Vagina (tissue), 2 donors: ENCODE data around the gene PSMB7. TPM values are rescaled to one million over a fixed set of nuclear protein-coding genes. Genes with fewer than 3 reads are reported as not detected.

Experiments
- DNase-seq, 2 donors: peaks; one replicate each; pipeline ENCODE4 v3.0.0-alpha.2; 2017; ENCODE audit errors: extremely low spot score in 2 of 2
- H3K27ac ChIP-seq: fragments of 200-600 bp; sonication (generic); one replicate; pipeline ENCODE4 v1.5.1; 2019
- H3K27me3 ChIP-seq: fragments of 200-600 bp; sonication (generic); one replicate; pipeline ENCODE4 v1.5.1; 2019
- H3K36me3 ChIP-seq, 2 donors: fragments of 200-600 bp; sonication (generic); one replicate each; pipeline ENCODE4 v1.5.1; 2017 to 2019
- H3K4me1 ChIP-seq: fragments of 200-600 bp; sonication (generic); one replicate; pipeline ENCODE4 v1.5.1; 2019
- H3K4me3 ChIP-seq, 2 donors: fragments of 200-600 bp; sonication (generic); 1 replicate in 1 of 2; 2 replicates in 1 of 2; pipeline ENCODE4 v1.5.1; 2016 to 2019
- H3K9me3 ChIP-seq: fragments of 200-600 bp; sonication (generic); one replicate; pipeline ENCODE4 v1.5.1; 2019
- POLR2A ChIP-seq, 2 donors: fragments of 450-650 bp; IDR thresholded peaks; one replicate each; pipeline ENCODE4 v1.6.1; 2017; ENCODE audit warnings: antibody characterized with exemption in 2 of 2, mild to moderate bottlenecking in 2 of 2, moderate library complexity in 2 of 2
- POLR2AphosphoS5 ChIP-seq, 2 donors: sonication (generic); formaldehyde crosslinking; IDR thresholded peaks; one replicate each; pipeline ENCODE4 v1.9.0; 2017; ENCODE audit warnings: antibody characterized with exemption in 2 of 2, mild to moderate bottlenecking in 2 of 2, low read depth in 1 of 2; ENCODE audit not compliant: insufficient read depth in 1 of 2
- intact Hi-C: fragments of 100-400 bp; cut with DNase I; formaldehyde crosslinking; loops from one replicate; pipeline ENCODE4 v1.15.1; 2023
- total RNA-seq: library from RNA; depleted of rRNA; stranded (reverse); fragments of >200 nt; gene quantifications from one replicate; pipeline ENCODE4 v1.2.3, GENCODE V29; 2016
- TF ChIP-seq, protein P1 (sequence below), 3 experiments: fragments of 450-650 bp in 2 of 3; fragments of 200-600 bp in 1 of 3; sonication (generic) in 1 of 3; IDR thresholded peaks; one replicate each; pipeline ENCODE4 v1.5.1; 2017 to 2019; ENCODE audit warnings: antibody characterized with exemption in 3 of 3, mild to moderate bottlenecking in 2 of 3, moderate library complexity in 2 of 3

Gene PSMB7
- total RNA-seq, 1 donor from 2014 or later, result 121 TPM

DNA sequence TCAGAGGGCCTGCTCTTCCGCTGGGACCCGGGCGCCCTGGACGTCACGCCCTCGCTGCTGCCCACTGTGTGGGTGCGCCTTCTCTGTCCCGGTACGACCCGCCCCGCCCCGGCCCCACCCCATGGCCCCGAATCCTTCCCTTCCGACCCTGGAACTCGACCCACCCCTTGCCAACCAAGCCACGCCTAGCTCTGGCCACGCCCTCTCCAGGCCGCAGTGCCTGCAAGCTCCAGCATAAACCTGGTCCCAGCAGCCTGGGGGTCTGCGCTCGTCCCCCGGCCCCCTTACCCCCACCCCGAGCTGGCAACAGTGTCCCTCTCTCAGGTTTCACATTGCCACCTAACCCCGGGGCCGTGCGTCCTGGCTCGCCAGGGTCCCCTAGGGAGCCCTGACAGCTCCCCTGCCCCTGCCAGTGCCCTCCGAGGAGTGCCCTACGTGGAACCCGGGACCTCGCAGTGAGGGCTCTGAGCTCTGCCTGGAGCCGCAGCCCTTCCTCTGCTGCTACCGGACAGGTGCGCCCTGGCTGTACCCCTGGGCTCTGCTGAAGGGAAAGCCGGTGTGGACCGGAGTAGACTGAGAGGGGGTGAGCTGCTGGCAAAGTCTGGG lies 38.4 kb upstream of the PSMB7 start:
- Histone ChIP-seq H3K36me3 (no peaks in the 10 kb centered on the region), H3K27ac (no peak overlapping the region), H3K4me1 (peaks cover 18% of the 10 kb centered on the region), H3K4me3 (peak overlapping the region in 1 of 2 donors; percentile 5), H3K9me3 (no peaks in the 10 kb centered on the region), H3K27me3 (no peaks in the 10 kb centered on the region)
- intact Hi-C loops, result no loop called here
- DNase-seq, result no peak
- TF ChIP-seq POLR2AphosphoS5 (IDR thresholded peaks at IDR 0.05; ENCODE audit: insufficient read depth in 1 of 2, low read depth in 1 of 2) (no peak), POLR2A (IDR thresholded peaks at IDR 0.05) (no peak)
- TF ChIP-seq, protein P1, sequence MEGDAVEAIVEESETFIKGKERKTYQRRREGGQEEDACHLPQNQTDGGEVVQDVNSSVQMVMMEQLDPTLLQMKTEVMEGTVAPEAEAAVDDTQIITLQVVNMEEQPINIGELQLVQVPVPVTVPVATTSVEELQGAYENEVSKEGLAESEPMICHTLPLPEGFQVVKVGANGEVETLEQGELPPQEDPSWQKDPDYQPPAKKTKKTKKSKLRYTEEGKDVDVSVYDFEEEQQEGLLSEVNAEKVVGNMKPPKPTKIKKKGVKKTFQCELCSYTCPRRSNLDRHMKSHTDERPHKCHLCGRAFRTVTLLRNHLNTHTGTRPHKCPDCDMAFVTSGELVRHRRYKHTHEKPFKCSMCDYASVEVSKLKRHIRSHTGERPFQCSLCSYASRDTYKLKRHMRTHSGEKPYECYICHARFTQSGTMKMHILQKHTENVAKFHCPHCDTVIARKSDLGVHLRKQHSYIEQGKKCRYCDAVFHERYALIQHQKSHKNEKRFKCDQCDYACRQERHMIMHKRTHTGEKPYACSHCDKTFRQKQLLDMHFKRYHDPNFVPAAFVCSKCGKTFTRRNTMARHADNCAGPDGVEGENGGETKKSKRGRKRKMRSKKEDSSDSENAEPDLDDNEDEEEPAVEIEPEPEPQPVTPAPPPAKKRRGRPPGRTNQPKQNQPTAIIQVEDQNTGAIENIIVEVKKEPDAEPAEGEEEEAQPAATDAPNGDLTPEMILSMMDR (IDR thresholded peaks at IDR 0.05), result no peak

DNA sequence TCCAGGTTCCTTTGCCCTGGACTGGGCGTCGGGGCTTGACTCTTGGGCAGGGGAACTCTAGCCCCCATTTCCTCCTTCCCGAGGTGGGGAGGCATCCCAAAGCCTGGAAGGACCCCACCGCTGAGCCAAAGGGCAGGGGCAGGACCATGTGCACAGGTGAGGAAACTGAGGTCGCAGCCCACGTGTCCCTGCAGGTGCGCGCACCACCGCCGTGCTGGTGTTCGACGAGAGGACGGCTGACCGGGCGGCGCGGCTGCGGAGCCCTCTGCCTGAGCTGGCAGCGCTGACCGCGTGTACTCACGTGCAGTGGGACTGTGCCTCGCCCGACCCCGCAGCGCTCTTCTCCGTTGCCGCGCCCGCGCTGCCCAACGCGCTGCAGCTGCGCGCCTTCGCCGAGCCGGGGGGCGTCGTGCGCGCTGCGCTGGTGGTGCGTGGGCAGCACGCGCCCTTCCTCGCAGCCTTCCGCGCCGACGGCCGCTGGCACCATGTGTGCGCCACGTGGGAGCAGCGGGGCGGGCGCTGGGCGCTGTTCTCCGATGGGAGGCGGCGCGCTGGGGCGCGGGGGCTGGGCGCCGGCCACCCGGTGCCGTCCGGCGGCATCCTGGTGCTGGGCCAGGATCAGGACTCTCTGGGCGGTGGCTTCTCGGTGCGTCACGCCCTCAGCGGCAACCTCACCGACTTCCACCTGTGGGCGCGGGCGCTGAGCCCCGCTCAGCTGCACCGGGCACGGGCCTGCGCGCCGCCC lies 37.8 kb upstream of the PSMB7 start:
- no peak for TF ChIP-seq POLR2A (IDR thresholded peaks at IDR 0.05)
- no peak for TF ChIP-seq POLR2AphosphoS5 (IDR thresholded peaks at IDR 0.05; ENCODE audit: insufficient read depth in 1 of 2, low read depth in 1 of 2)
- TF ChIP-seq, protein P1 (IDR thresholded peaks at IDR 0.05), result no peak
- Histone ChIP-seq H3K27me3 (no peaks in the 10 kb centered on the region), H3K4me3 (peak overlapping the region in 1 of 2 donors; percentile 5), H3K9me3 (no peaks in the 10 kb centered on the region), H3K4me1 (peaks cover 18% of the 10 kb centered on the region), H3K27ac (no peak overlapping the region), H3K36me3 (no peaks in the 10 kb centered on the region)
- DNase-seq, result no peak
- intact Hi-C loops, result no loop called here

DNA sequence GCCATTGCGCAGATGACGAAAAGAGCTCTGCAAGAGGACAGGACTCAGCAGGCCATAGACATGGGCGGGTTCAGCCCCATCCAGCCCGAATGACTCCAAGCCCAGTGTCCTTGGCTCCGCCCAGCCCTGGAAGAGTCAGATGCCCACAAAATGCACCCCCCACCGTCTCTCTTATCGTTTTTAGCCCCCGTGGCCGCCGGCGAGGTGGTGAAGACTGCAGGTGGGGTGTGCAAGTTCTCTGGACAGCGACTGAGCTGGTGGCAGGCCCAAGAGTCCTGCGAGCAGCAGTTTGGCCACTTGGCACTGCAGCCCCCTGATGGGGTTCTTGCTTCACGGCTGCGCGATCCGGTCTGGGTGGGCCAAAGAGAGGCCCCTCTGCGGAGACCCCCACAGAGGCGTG lies 37.1 kb upstream of the PSMB7 start:
- H3K27me3 ChIP-seq, result no peaks in the 10 kb centered on the region

DNA sequence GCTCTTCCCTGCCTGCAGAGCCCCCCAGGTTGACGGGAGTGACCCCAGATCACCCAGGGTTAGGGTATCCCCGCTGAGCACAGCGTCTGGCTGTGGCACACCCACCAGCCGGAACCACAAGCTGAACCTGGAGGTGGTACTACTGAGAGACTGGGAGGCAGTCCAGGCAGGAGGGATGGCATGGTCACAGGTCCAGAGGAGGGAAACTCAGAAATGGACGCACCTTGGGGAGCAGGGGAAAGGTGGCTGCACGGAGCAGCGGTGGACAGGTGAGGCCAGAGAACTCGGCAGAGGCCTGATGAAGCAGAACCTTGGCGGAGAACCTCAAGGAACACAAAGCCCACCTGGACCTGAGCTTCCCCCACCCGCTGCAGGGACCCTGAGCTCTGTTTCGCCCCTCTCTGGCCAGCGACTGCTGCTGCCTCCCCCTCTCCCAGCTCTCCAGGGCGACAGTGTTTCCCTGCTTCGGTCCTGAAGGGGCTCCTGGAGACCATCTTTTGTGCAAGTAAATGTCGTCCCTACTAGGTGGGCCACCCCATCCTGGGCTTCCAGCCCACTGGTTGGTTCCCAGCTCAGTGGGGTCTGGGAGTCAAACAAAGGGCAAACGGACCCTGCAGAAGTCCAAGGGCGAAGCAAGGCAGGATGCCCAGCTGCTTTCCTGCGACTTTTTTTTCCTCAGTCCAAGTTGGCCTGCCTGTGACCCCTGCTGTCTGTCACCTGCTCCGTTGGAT lies 35.9 kb upstream of the PSMB7 start:
- no peak overlapping the region for H3K27ac ChIP-seq
- TF ChIP-seq, protein P1 (IDR thresholded peaks at IDR 0.05), result no peak
- TF ChIP-seq POLR2A (IDR thresholded peaks at IDR 0.05) (no peak), POLR2AphosphoS5 (IDR thresholded peaks at IDR 0.05; ENCODE audit: insufficient read depth in 1 of 2, low read depth in 1 of 2) (no peak)
- intact Hi-C loops, result no loop called here
- H3K4me1 ChIP-seq, result peaks cover 18% of the 10 kb centered on the region
- no peak for DNase-seq
- no peaks in the 10 kb centered on the region for H3K9me3 ChIP-seq
- H3K36me3 ChIP-seq, result no peaks in the 10 kb centered on the region
- H3K27me3 ChIP-seq, result no peaks in the 10 kb centered on the region
- no peak overlapping the region for H3K4me3 ChIP-seq

More for the DNA sequence above, 37.1 kb upstream of the PSMB7 start:
- H3K4me3 ChIP-seq, result no peak overlapping the region
- no peak for TF ChIP-seq POLR2AphosphoS5 (IDR thresholded peaks at IDR 0.05; ENCODE audit: insufficient read depth in 1 of 2, low read depth in 1 of 2)
- no peak for TF ChIP-seq POLR2A (IDR thresholded peaks at IDR 0.05)
- TF ChIP-seq, protein P1 (IDR thresholded peaks at IDR 0.05), result no peak
- no peak for DNase-seq
- peaks cover 18% of the 10 kb centered on the region for H3K4me1 ChIP-seq
- H3K36me3 ChIP-seq, result no peaks in the 10 kb centered on the region
- H3K9me3 ChIP-seq, result no peaks in the 10 kb centered on the region
- H3K27ac ChIP-seq, result no peak overlapping the region
- intact Hi-C loops, result no loop called here
